NCI-H2029 treated with DMSO at 0.1 percent for 48 hours (cell line): ENCODE data around the gene CA5A.

Source experiments
- DNase-seq: peaks from one replicate; lab custom pipeline; 2025; lab: John Stamatoyannopoulos, UW

CA5A gene

GRCh38 chr16:87963400-87963799 lies 27.1 kb upstream of the CA5A start:
- DNase-seq: no peak

DNA sequence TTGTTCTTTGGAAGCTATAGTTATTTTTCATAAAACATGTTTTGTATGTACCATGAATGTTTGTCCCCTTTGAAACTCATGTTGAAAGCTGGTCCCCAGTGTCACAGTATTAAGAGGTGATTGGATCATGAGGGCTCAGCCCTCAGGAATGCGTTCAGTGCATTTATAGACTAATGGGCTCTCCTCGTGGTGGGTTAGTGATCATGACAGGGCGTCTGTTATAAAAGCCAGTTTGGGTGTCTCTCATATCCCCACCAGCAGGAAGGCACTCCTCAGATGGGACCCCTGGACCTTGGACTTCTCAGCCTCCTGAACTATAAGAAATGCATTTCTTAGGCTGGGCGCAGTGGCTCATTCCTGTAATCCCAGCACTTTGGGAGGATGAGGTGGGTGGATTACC lies 25.3 kb upstream of the CA5A start:
- DNase-seq: no peak

GRCh38 chr16:87960852-87961251 lies 24.5 kb upstream of the CA5A start:
- no peak for DNase-seq

DNA sequence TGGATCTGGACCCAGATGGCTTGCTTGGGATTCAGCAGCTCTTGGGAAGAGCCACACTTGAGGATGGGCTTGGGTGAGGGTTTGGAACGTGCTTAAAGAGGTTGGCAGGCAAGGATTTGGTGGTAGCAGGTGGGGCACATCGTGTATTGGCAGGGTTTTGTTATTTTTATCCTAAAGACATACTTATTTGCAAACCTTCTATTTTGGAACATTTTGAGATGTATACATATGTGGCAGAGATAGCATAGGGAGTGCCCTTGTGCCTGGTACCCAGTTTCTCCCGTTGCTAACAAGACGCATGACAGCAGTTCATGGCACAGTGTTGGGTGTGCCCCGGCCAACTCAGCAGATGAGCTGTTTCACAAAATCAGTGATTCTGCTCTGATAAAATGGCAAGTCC lies 24.0 kb upstream of the CA5A start:
- no peak for DNase-seq

DNA sequence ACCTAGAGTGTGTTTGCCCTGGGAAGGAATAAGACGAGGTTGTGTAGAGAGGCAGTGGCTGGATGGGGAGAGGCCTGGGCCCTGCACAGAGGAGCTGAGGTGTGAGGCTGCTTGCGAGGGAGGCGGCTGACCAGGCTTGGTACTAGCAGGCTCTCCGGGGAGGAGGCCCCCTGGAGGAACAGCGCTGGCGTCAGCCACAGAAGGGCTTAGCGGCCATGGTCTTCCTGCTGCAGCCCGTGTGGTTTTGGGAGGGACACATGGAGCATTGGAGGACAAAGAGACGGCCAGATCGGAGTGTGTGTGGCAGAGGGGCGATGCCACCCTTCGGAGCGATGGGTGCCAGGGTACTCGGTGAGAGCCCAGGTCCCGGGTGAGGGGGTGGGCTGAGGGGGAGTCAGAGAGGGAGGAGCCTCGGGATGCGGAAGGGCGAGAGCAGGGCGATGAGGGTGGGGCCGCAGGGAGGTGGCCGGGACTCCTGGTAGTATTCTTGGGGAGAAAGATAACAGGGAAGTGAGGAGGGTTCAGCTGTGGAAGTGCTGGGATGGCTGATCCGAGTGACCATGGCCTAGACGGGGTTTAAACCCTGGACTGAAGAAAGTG lies 23.2 kb upstream of the CA5A start:
- DNase-seq: no peak

- no peak for DNase-seq
Measured at GRCh38 chr16:87958632-87959031, 22.3 kb upstream of the CA5A start.

- DNase-seq: no peak
Measured at GRCh38 chr16:87957296-87958094, 21.2 kb upstream of the CA5A start.

GRCh38 chr16:87956365-87957231 lies 20.3 kb upstream of the CA5A start:
- no peak for DNase-seq

GRCh38 chr16:87956098-87956364 lies 19.7 kb upstream of the CA5A start:
- no peak for DNase-seq

GRCh38 chr16:87955302-87956097 lies 19.2 kb upstream of the CA5A start:
- no peak for DNase-seq

- no peak for DNase-seq
Measured at GRCh38 chr16:87954826-87955225, 18.5 kb upstream of the CA5A start.

- no peak for DNase-seq
Measured at GRCh38 chr16:87954361-87954760, 18.0 kb upstream of the CA5A start.

DNA sequence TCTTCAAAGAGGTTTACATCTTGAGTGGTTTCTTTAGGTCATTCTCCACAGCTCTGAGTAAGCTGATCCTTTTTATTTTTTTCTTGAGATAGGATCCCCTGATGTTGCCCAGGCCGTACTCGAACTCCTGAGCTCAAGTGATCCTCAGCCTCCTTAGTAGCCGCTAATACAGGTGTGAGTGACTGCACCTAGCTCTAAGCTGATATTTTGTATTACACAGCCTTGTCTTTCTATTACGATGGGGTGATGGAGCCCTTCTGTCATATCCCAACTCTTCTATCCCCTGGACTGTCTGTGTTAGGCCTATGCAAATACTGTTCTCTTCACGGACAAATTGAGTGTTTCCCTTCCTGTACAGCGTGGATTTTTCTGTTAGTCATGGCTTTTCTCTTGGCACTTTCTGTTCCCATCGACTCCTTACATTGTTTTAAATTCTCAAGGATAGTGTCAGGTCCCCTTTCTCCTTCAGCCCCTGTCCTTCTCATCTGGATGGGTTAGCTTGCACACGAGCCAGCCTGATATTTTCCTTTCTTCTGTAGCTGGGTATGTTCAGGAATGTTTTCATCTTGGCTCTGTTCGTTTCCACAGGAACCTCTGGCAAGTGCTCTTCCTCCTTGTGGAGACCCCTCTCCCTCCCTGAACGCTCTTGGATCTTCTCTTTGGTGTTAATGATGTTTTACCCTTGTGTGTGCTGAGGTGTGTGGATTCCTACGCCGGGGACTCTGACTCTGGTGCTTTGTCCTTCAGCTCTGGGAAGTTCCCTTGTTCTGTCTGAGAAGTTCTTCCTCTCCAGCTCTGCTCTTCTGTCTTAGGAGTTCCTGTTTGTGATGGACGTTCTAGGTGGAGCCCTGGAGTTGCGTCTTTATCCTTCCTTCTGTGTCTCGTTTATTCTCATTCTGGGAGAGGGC lies 17.2 kb upstream of the CA5A start:
- no peak for DNase-seq

GRCh38 chr16:87952751-87953150 lies 16.4 kb upstream of the CA5A start:
- DNase-seq: no peak

- no peak for DNase-seq
Measured at GRCh38 chr16:87951552-87952538, 15.5 kb upstream of the CA5A start.

DNA sequence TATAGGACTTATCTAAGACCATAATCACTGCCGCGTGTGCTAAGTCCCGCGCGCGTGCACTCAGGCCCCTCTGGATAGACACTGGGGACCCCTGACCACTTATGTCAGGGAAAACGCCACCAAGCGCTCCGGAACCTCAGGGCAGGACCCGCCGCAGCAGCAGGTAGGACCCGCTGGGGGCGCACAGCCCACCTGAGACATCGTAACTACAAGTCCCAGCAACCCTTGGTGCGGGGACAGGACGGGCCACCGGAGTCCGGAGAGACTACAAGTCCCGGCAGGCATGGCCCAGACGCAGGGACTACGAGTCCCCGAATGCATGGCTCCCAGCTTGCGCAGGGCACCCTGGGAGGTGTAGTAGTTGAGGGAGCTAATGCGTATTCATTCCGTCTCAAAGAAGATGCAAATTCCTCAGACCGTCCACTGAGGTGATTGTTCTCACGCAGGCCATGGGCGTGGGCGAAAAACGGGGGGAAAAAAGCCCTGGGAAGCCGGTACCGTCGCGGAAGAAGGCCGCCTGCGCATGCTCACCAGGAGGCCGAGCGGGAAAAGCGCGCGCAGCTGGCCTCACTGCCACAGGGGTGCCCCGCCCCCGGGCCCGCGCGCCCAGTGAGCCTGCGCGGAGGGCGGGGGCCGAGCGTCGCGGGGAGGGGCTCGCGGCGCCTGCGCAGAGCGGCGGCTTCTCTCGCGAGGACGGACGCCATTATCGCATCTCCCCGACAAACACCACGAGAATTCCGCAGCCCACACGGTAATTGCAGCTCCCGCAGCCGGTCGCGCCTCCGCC lies 14.6 kb upstream of the CA5A start, which contains the start of gene BANP:
Gene BANP, plus strand, starts transcription at position 670 of the 787 bp plus-strand sequence. CDS start 23,682 bp downstream, outside the sequence.
- DNase-seq: peak; percentile 37

- DNase-seq: no peak
Measured at GRCh38 chr16:87949071-87949744, 12.9 kb upstream of the CA5A start.

DNA sequence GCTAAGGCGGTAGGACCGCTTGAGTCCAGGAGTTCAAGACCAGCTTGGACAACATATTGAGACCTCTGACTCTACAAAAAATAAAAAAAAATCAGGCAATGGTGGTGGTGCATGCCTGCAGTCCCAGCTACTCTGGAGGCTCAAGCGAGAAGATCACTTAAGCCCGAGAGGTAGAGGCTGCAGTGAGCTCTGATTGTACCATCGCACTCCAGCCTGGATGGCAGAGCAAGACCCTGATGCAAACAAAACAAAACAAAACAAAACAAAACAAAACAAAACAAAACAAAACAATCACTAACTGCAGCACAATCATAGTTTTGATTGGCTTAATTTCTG lies 12.4 kb upstream of the CA5A start:
- no peak for DNase-seq

GRCh38 chr16:87948119-87948545 lies 11.8 kb upstream of the CA5A start:
- no peak for DNase-seq
